Stimulated activated CD8-positive, alpha-beta memory T cell treated with anti-CD3 and anti-CD28 coated beads, Interleukin-4, amount 100 ng/mL, for 24 hours (primary cell): ENCODE measurements around the gene DHRSX.
"Not testable (repeated sequence)": the region's sequence is repeated elsewhere in the genome, so short reads cannot be mapped to it uniquely, and the experiment has no call there.

Experiments used
- DNase-seq: peaks from one replicate; pipeline ENCODE4 v3.0.0-alpha.2; 2020; ENCODE audit warnings: low read depth

Gene DHRSX

GRCh38 chrX:2474963-2475726, 25.6 kb downstream of the DHRSX start:
- DNase-seq: no peak

- no peak for DNase-seq
These were observed 26.4 kb downstream of the DHRSX start for GRCh38 chrX:2474280-2474962.

GRCh38 chrX:2473064-2473463, 27.7 kb downstream of the DHRSX start:
- DNase-seq: not testable (repeated sequence)

- no peak for DNase-seq
These were observed 29.1 kb downstream of the DHRSX start for GRCh38 chrX:2471641-2472040.

- not testable (repeated sequence) for DNase-seq
These were observed 29.6 kb downstream of the DHRSX start for GRCh38 chrX:2471126-2471525.

GRCh38 chrX:2469852-2470251, 30.9 kb downstream of the DHRSX start:
- not testable (repeated sequence) for DNase-seq

GRCh38 chrX:2469196-2469685, 31.5 kb downstream of the DHRSX start:
- DNase-seq: no peak

- DNase-seq: no peak
These were observed 32.2 kb downstream of the DHRSX start for GRCh38 chrX:2468261-2469195.

- DNase-seq: no peak
These were observed 33.7 kb downstream of the DHRSX start for GRCh38 chrX:2466876-2467656.

- DNase-seq: no peak
These were observed 36.1 kb downstream of the DHRSX start for GRCh38 chrX:2464677-2465166.

GRCh38 chrX:2463973-2464676, 36.7 kb downstream of the DHRSX start:
- DNase-seq: no peak

GRCh38 chrX:2463481-2463880, 37.3 kb downstream of the DHRSX start:
- not testable (repeated sequence) for DNase-seq

- no peak for DNase-seq
These were observed 38.0 kb downstream of the DHRSX start for GRCh38 chrX:2462780-2463179.

- DNase-seq: no peak
These were observed 38.7 kb downstream of the DHRSX start for GRCh38 chrX:2462074-2462473.

- DNase-seq: no peak
These were observed 39.1 kb downstream of the DHRSX start for GRCh38 chrX:2461711-2462016.

GRCh38 chrX:2460821-2461710, 39.7 kb downstream of the DHRSX start:
- DNase-seq: not testable (repeated sequence)

GRCh38 chrX:2460048-2460447, 40.7 kb downstream of the DHRSX start:
- not testable (repeated sequence) for DNase-seq

GRCh38 chrX:2458309-2458708, 42.5 kb downstream of the DHRSX start:
- DNase-seq: no peak

GRCh38 chrX:2457289-2458133, 43.3 kb downstream of the DHRSX start:
- no peak for DNase-seq
